GM21515 (cell line): ENCODE results near the gene GNG2.
A peak's percentile ranks its signal among the peaks of the same experiment; 100 is the strongest.

Experiments
- ATAC-seq: cut with Tn5 transposase; IDR thresholded peaks from one replicate; pipeline ENCODE4 v1.9.1; 2021; ENCODE audit not compliant: unreplicated experiment

GNG2 gene

DNA sequence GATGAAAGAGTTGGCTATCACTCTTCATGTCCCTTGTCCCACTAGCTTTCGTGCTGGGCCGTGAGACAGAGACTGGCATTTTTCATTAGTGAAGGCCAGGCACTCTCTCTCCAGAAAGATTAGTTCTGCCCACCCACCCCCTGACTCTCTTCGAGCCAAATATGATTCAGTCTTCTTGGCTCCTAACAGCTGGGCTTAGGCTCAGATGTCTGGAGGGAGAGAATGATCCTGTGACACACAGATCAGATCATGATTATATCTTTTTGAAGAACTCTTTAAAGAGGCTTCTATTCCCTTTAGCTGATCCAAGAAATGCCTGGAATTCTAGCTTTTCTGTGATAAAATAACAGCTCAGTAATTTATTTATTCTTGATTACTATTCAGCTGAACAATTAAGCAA is 5.2 kb upstream of the GNG2 start:
- ATAC-seq, result no peak

DNA sequence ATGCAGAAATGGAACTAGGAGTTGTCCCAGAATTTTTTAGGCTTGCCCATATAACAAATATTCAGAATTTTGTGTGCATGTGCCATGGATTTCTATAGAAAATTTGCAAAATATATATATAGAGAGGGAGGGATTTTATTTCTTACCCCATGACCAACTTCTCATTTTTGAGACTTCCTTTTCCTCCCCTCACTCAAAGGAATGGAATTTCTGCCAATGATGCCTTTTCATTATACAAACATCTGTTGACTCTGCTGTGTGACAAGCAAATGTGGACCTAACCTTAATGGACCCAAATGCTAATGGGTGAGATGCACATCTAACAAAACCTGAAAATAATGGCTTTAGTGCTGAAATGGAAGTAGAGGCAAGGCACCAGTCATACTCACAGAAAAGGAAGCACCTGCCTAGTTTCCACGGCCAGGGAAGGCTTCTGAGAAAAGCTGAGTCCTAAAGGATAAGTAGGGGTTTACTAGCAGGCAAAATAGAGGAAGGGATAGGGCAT is 3.6 kb upstream of the GNG2 start:
- no peak for ATAC-seq

DNA sequence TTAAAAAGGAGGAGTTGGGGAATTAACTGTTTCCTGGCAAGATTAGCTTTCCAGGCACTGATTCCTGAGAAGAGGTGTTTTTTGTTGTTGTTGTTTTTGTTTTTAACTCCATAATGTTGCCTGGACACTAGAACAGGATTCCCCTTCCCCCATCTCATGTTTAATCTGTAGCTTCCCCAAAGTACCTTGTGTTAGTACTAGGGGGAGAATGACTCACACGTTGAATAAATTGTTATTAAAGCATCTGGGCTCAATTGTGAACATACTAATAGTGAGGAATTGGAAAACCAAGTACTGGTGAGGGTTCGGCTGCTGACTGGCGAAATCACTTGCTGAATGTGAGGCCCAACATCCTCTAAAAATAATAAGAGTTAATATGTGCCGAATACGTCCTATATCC is 1.3 kb upstream of the GNG2 start:
- no peak for ATAC-seq

DNA sequence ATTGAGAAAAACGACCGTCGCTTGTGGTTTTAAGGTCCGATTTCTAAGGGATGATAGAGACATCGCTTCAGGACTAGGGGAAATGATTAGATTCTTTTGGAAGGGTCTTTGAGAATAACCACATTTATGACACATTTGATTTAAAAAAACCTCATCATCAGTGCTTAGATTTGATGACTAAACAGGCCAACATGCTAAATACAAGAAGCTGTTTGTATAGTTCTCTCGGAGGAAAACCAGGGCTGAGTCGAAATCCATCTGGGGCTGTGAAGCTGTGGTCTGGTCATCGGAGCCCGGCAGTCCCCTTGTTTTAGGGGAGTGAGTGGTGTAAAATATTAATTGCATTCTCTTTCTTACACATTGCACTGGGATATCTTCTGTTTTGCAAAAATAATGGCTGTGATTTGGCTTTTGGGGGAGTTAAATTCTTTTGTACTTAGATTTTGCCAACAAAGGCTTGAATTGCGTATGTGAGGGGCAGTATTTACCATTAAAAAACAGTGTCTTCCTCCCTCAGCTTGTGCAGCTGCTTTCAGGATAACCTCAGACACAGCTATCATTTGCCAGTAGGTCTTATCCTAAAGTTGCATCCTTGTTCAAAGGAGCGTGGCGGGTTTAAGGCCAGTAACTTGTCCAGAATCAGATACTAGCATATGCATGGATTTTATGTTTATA is 550 bp downstream of the GNG2 start:
- no peak for ATAC-seq

DNA sequence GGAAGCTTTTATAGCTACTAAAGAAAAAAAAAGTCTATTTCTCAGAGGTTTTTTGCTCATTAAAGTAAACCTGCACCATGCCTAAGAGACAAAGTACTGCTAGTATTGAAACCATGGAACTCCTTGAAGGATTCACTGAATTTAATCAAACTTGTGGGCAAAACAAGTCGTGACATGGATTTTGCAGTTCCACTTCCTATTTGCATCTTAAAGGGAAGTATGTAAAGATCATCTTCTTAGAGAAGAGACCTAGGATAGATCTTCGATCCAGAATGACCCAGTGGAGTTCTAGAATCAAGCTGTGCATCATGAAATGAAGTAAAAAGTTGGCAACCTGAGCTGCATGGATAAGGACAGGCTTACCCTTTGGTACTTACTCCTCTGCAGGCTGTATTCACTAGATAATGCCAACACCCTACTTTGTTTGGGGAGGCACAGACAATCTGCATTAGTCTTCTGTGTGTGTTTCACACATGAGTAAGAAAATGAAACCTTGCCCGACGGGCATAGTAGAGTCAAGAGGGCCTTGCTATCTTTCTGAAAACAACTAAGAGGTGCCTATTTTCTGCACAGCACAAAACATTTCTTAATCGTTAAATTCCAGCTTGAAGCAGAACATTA is 1.9 kb downstream of the GNG2 start:
- ATAC-seq, result no peak

DNA sequence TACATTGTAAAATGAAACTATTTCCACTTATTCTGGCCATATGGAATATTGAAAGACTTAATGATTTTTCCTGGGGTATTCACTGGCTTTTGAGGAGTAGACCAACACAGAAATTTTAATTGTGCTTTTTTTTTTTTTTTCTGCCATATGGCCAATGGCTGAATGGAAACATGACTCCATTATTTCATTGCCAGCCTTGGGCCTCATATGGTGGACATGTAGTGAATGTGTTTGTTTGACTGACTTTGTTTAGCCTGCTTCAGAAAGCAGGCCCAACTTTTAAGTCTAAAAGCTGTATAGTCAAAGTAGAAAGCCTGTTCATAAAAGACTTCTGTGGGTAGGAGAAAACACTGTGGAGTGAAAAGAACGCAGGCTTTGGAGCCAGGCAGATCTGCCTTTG is 2.4 kb downstream of the GNG2 start:
- ATAC-seq, result no peak

DNA sequence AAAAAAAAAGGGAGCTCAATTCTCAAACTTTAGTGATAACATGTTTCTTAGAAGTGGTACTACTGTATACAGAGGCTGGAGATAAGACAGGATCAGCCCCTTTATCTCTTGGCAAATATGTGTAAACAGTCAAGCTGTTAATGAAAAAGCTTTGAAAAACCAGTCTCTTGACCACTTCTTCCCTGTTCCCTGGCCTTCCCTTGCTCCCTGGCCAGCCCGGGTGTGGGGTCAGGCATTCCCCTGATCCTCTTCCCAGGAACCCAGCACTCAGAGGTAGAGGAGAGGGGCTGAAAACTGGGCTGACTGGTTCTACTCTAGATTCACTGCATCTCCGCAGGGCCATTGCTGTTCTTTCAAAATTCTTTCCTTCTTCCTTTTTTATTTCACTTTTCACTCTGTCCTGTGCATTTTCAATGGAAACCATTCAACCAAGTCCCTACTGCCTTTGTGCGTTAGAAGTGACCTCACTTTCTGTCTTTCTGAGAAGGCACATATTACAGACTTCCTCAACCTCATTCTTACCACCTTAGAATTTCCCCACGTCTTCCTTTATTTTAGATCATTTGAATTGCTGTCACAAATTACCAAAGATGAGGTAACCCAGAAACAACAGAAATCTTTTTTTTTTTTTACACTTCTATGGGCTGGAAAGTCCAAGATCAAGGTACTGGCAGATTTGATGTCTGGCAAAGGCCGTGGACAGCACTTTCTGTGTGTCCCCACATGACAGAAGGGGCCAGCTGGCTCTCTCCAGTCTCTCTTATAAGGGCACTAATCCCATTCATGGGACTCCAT is 5.7 kb downstream of the GNG2 start:
- ATAC-seq, result peak; percentile 39

DNA sequence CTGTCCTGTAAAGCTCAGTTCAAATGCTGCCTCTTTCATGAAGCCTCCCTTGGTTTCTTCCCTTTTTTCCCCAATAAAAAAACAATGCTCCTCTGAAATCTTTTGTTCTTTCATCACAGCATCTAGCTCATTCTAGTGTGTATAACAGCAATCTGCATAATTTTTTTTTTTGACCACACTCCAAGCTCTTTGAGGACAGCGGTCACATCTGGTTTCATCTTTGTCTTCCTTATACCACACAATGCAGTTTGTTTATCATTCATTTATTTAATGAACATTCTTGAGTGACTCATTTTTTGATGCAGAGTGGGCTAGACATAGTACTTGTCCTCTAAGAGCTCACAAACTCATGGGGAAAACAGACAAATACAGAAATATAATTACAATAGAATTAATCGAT is 7.3 kb downstream of the GNG2 start:
- no peak for ATAC-seq

DNA sequence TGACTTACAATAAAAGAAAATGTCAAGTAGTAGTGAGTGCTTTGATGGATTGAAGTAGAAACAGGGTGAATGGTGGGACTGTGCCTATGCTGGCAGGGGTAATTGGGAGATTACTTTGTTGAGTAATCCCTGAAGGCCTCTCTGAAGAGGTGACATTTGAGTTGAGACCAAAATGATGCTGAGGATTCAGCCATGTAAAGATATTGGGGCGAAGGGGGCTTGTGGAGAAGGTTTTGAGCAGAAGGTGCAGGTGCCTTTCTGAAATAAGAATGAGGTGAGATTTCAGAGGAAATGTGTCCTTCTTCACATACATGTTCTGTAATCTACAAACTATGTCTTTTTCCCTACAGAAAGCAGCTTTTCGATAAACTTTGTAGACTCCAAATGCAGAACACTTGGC is 8.0 kb downstream of the GNG2 start:
- no peak for ATAC-seq

DNA sequence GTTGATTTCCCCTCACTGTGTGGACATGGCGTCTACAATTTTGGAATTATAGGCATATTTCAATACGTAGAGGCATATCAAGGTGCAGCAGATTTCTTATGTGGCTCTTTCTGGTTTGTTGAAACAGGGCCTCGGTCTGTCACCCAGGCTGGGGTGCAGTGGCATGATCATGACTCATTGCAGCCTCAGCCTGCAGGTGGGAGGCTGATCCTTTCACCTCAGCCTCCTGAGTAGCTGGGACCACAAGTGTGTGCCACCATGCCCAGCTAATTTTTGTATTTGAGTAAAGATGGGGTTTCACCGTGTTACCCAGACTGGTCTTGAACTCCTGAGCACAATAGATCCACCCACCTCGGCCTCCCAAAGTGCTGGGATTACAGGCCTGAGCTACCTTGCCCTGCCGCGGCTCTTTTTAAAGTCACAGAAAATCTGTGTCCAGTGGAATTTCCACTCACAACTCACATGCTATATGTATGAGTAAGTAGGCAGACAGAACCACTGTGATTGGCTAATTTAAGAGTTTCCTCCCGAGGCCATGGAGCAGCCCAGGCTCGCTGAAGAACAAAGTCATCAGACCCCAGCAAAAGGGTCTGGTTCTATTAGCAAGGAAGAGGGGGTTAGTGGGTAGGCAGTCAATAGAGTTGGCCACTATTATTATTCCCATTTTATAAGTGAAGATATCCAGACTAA is 9.1 kb downstream of the GNG2 start:
- ATAC-seq, result no peak

DNA sequence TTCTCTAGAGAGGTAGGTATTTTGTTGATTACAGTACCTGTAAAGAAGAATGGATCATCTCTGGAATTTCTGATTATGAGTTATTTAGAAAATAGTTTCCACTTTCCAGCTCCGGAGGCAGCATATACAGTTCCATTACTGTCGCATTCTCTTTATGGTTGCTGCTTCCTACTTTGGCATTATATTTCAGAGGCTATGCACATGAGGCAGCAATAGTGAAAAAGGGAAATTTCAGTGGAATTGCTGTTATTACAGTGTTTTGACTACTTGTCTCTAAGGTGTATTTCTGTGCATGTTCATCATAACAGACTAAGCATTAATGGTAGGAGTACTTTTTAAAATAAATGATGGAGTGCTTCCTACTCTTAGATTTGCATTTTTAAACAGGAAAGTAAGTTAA is 10.2 kb downstream of the GNG2 start:
- no peak for ATAC-seq

DNA sequence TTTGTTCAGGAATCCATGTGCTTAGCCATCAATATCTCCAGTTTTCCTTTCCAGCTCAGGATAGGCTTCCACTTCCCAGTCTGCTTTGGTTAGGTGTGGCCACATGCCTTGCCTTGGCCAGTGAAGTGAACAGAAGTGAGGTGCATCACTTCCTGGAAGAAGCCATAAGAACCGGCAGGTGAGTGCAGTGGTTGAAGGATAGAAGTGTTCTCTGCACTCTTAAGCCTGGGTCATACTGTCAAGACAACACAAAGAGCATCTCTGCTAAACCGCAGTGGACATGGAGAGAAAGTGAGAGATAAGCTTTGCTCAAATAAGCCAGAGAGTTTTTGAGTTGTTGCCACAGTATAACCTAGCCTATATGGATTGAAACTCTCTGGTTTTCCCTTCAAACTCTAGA is 11.4 kb downstream of the GNG2 start:
- no peak for ATAC-seq

DNA sequence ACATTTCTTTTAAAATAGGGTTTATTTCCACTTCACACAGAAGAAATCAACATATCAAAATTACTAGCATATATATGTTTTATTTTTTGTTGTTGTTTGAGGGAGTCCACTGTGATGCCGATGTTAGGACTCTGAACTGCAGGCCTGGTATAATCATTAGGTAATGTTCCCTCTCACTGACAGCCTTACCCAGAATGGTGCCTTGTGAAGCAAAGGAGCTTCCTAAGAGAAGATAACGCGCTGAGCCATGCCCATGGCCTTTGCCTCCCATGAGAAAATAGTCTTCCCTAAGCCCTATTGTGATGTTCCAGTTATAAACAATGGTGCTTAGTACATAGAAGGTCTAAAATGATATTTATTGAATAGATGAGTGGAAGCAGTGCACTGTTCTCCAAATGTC is 12.0 kb downstream of the GNG2 start:
- ATAC-seq, result no peak

DNA sequence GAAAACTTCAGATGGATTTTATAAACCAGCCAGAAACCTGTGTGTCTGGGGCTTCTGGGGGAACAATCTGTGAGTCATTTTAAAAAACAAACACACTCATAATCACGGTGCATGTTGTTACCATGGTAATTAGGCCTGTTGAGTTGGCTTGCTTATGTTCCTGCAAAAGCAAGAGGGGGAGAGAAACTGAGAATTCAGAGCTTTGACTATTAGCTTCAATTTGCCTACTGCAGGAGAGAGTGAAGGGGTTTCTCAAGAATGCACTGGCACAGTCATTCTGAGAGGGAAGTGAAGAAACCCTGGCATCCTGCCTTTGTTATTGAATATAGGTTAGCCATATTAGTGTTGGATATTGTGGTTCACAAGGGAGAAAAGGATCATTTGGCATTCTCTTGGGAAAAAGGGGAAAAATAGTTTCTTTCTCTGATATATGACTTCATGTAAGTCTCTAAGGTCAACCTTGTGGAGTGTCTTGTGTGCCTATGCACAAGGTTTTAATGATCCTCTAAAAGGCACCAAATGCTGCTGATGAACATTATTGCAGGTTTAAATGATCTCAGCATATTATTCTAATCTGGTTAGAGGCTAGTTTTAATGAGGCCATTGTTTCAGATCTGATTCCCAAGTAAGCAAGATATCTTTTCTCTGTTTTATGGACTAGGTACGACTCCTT is 12.9 kb downstream of the GNG2 start:
- peak; percentile 88 for ATAC-seq

DNA sequence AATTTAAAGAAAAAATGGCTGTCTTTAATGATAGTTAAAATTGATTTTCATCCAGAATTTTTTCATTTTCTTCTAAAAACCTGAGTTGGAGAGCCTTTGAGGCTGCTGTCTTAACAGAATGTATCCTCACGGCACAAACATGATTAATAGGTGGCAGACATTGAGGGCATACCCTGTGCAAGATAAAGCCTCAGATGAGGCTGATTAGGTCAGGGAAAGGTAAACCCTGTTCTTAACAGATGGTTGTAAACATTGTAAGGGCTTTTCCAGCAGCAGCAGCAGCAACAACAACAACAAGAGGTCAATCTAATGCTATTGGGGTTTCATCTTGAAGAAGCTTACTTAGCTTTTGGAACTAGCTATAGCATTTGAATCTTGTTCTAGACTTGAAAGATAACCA is 17.4 kb downstream of the GNG2 start:
- no peak for ATAC-seq

DNA sequence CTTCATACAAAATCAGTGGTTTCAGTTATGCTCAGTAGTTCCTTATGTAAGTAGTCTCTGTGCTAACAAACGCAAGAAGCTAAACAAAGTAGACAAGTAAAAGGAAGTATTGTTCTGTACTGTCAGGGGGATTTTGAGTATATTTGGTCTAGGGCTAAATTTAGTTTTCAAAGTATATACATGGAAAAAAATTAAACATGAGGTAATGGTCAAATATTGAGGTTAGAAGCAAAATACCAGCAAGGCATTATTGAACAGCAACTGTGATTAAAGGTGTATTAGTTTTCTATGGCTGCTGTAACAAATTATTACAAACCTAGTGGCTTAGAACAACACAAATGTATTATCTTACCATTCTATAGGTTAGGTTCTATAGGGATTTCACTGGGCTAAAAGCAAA is 18.8 kb downstream of the GNG2 start:
- ATAC-seq, result no peak

DNA sequence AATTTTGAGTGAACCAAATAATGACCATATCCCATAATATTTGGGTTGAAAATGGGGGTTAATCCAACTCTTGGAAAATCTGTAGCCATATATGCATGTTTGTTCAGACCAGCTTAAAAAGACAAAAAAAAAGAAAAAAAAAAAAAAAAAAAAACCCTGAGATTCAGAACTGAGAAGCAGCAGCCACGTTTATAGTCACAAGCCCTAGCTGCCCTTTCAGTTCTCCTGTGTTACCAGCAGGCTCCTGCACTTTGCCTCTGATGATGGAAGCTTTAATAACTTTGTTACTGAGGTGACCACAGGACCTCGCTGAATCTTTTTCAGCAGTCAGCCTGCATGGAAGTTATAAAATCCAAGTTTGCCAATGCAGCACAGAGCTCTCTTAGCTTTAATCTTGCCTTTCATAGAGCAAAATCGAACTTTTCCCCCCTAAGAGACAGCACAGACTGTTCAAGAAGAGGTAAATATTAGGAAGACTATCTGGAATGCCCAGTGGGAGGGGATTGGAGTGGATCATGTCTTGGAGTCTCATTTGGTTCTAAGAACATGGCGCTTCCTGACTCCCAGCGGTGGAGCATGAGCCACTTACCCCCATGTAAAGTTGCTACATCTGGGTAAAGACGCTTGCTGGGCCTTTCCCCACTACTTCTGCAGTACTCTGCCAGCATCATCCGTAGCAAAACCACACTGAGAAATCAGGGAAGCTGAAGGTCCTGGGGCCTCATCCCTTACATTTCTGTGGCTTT is 20.6 kb downstream of the GNG2 start:
- peak; percentile 73 for ATAC-seq

DNA sequence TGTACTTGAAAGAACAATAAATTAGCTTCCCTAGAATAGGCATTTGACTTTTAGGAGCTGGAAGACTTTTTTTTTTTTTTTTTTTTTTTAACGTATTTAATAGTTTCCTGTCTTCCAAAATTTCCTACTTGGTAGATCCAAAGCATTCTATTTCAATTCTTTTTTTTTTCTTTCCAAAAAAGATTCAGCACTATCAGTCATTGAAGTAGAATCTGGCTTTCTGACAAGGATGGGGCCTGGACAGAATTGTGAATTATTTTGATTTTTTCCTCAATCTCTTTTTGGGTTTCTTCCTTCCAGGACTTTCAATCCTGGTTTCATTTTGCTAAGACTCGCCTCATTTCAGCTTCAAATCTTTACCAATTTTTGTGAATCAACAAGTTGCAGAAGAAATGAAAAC is 21.2 kb downstream of the GNG2 start:
- no peak for ATAC-seq

DNA sequence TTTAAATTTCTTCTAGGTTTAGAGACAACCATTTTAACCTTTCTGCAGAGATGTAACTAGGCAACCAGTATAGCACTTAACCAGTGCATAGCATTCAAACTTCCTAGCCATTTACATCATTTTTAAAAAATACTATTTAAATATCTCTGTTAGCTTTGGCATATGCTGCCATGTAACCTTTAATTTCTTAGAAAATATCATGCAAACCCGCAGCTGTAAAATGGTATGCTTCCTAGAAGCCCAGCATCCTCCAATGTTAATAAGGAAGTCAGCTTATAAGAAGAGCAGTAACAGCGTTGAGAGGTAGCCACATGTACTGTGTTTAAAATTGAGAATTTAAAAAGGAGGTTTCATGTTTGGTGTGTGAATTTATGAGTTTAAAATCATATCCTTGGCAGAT is 22.8 kb downstream of the GNG2 start:
- ATAC-seq, result no peak
